SK-N-SH treated with all-trans-retinoic acid at 6 μM for 48 hours (cell line): ENCODE data around the gene C1QTNF4.

Experiments
- ATAC-seq: fragments of 200-7000 bp; cut with Tn5 transposase; 3 replicates; pipeline ENCODE4 v1.9.1; 2020; ENCODE audit warnings: mild to moderate bottlenecking, moderate library complexity
- ARNTL ChIP-seq: fragments of 450-650 bp; formaldehyde crosslinking; IDR thresholded peaks from 2 replicates; pipeline ENCODE4 v1.5.0; 2020; ENCODE audit warnings: low read depth, mild to moderate bottlenecking, moderate library complexity, borderline replicate concordance
- BACH2 ChIP-seq: fragments of 250-450 bp; sonication (Bioruptor Pico); IDR thresholded peaks from 2 replicates; pipeline ENCODE4 v1.9.0; 2021; ENCODE audit warnings: mild to moderate bottlenecking, borderline replicate concordance
- CSRNP3 ChIP-seq: fragments of 250-450 bp; sonication (Bioruptor Pico); IDR thresholded peaks from 2 replicates; pipeline ENCODE4 v1.5.1; 2021; ENCODE audit warnings: mild to moderate bottlenecking, moderate library complexity
- ESRRG ChIP-seq: fragments of 250-450 bp; sonication (Bioruptor Pico); IDR thresholded peaks from 2 replicates; pipeline ENCODE4 v1.6.1; 2021; ENCODE audit warnings: mild to moderate bottlenecking
- OSR1 ChIP-seq: fragments of 250-450 bp; sonication (Bioruptor Pico); IDR thresholded peaks from 2 replicates; pipeline ENCODE4 v1.8.0; 2022; ENCODE audit warnings: moderate library complexity, mild to moderate bottlenecking, inconsistent platforms
- PATZ1 ChIP-seq: fragments of 250-450 bp; sonication (Bioruptor Pico); IDR thresholded peaks from 2 replicates; pipeline ENCODE4 v1.8.0; 2020; ENCODE audit warnings: mild to moderate bottlenecking, moderate library complexity, borderline replicate concordance
- POU6F1 ChIP-seq: fragments of 250-450 bp; sonication (Bioruptor Pico); IDR thresholded peaks from 2 replicates; pipeline ENCODE4 v1.8.0; 2021; ENCODE audit warnings: low read depth, mild to moderate bottlenecking, moderate library complexity, borderline replicate concordance
- PPARA ChIP-seq: fragments of 250-450 bp; sonication (Bioruptor Pico); IDR thresholded peaks from 2 replicates; pipeline ENCODE4 v1.5.0; 2020; ENCODE audit warnings: mild to moderate bottlenecking, borderline replicate concordance
- SNAI2 ChIP-seq: fragments of 250-450 bp; sonication (Bioruptor Pico); IDR thresholded peaks from 2 replicates; pipeline ENCODE4 v1.5.0; 2020; ENCODE audit warnings: mild to moderate bottlenecking, moderate library complexity
- TSHZ2 ChIP-seq: fragments of 250-450 bp; sonication (Bioruptor Pico); IDR thresholded peaks from 2 replicates; pipeline ENCODE4 v1.5.0; 2020; ENCODE audit warnings: mild to moderate bottlenecking, moderate library complexity
- ZC3H10 ChIP-seq: fragments of 250-450 bp; sonication (Bioruptor Pico); IDR thresholded peaks from 2 replicates; pipeline ENCODE4 v1.5.1; 2021; ENCODE audit warnings: mild to moderate bottlenecking, moderate library complexity
- ZFP30 ChIP-seq: fragments of 450-650 bp; formaldehyde crosslinking; IDR thresholded peaks from 2 replicates; pipeline ENCODE4 v1.5.0; 2022; ENCODE audit warnings: mild to moderate bottlenecking, moderate library complexity
- ZNF70 ChIP-seq: fragments of 450-650 bp; formaldehyde crosslinking; IDR thresholded peaks from 2 replicates; pipeline ENCODE4 v1.5.0; 2020; ENCODE audit warnings: mild to moderate bottlenecking, moderate library complexity
- ZNF8 ChIP-seq: fragments of 450-650 bp; formaldehyde crosslinking; IDR thresholded peaks from 2 replicates; pipeline ENCODE4 v1.5.0; 2020; ENCODE audit warnings: mild to moderate bottlenecking, moderate library complexity

C1QTNF4 gene

GRCh38 chr11:47611348-47611794, 17.2 kb upstream of the C1QTNF4 start:
- ATAC-seq = no peak
- TF ChIP-seq ARNTL (CRISPR knock-in tag) (no peak), SNAI2 (no peak), OSR1 (CRISPR knock-in tag) (no peak), ZFP30 (CRISPR knock-in tag) (no peak), ZC3H10 (CRISPR knock-in tag) (no peak), ESRRG (CRISPR knock-in tag) (no peak)

- no peak for TF ChIP-seq TSHZ2
- ATAC-seq = no peak
These were observed 15.5 kb upstream of the C1QTNF4 start for GRCh38 chr11:47609675-47610074.

GRCh38 chr11:47607380-47607779, 13.2 kb upstream of the C1QTNF4 start:
- ATAC-seq = peak; percentile 82
- TF ChIP-seq PATZ1 (CRISPR knock-in tag) (no peak), OSR1 (CRISPR knock-in tag) (no peak), ZNF70 (CRISPR knock-in tag) (no peak), CSRNP3 (CRISPR knock-in tag) (no peak), TSHZ2 (no peak)

- TF ChIP-seq SNAI2 (no peak), POU6F1 (CRISPR knock-in tag) (no peak), ZFP30 (CRISPR knock-in tag) (no peak), ZNF8 (CRISPR knock-in tag) (no peak), ZNF70 (CRISPR knock-in tag) (no peak)
- peak; percentile 62 for ATAC-seq
These were observed 12.5 kb upstream of the C1QTNF4 start for GRCh38 chr11:47606731-47607130.

GRCh38 chr11:47605921-47606320, 11.7 kb upstream of the C1QTNF4 start:
- TF ChIP-seq ZC3H10 (CRISPR knock-in tag) (no peak), BACH2 (no peak), ZNF8 (CRISPR knock-in tag) (no peak), PPARA (CRISPR knock-in tag) (no peak), ESRRG (CRISPR knock-in tag) (no peak), TSHZ2 (no peak), POU6F1 (CRISPR knock-in tag) (no peak)
- ATAC-seq = no peak
